Kidney (tissue), 14 donors: Measurements from ENCODE around the gene VAMP7. TPM values are rescaled to one million over a fixed set of nuclear protein-coding genes. Genes with fewer than 3 reads are reported as not detected.
A peak's percentile ranks its signal among the peaks of the same experiment; 100 is the strongest.

Experiments used
- DNase-seq, 5 donors: peaks; one replicate each; pipeline ENCODE4 v3.0.0-alpha.2; 2013 to 2020
- FAIRE-seq: peaks from 2 replicates; lab custom pipeline; 2012; peaks lifted over from hg19 to GRCh38; lab: Jason Lieb, UNC
- H3K27ac ChIP-seq, 2 donors: one replicate each; pipeline ENCODE4 v1.7.0; 2013; ENCODE audit warnings: low read depth in 2 of 2, low read length in 2 of 2, inconsistent platforms in 1 of 2
- H3K27me3 ChIP-seq: one replicate; pipeline ENCODE4 v1.7.1; 2013; ENCODE audit warnings: low read length, inconsistent platforms; ENCODE audit not compliant: control insufficient read depth, insufficient read depth
- H3K36me3 ChIP-seq, 3 donors: one replicate each; pipeline versions ENCODE4 v1.7.0 to v1.7.1; 2013; ENCODE audit warnings: low read length in 3 of 3, control low read depth in 1 of 3, inconsistent platforms in 1 of 3; ENCODE audit not compliant: insufficient read depth in 3 of 3, control insufficient read depth in 2 of 3
- H3K4me1 ChIP-seq, 3 donors: one replicate each; pipeline versions ENCODE4 v1.7.0 to v1.7.1; 2013; ENCODE audit warnings: low read length in 3 of 3, inconsistent platforms in 1 of 3, low read depth in 1 of 3; ENCODE audit not compliant: control insufficient read depth in 2 of 3, insufficient read depth in 2 of 3
- H3K4me3 ChIP-seq, 3 donors: one replicate each; pipeline versions ENCODE4 v1.7.0 to v1.8.1; 2013; ENCODE audit warnings: low read length in 3 of 3, control low read depth in 1 of 3, inconsistent platforms in 1 of 3
- H3K9ac ChIP-seq, 3 donors: one replicate each; pipeline versions ENCODE4 v1.7.0 to v1.7.1; 2013; ENCODE audit warnings: low read length in 3 of 3, control low read depth in 1 of 3, inconsistent platforms in 1 of 3
- H3K9me3 ChIP-seq, 3 donors: one replicate each; pipeline versions ENCODE4 v1.7.0 to v1.7.1; 2013; ENCODE audit warnings: low read length in 3 of 3, control low read depth in 1 of 3, inconsistent platforms in 1 of 3; ENCODE audit not compliant: control insufficient read depth in 2 of 3, insufficient read depth in 1 of 3
- CTCF ChIP-seq: IDR thresholded peaks from 3 replicates; pipeline ENCODE4 v1.5.1; 2012; ENCODE audit warnings: mild to moderate bottlenecking, moderate library complexity, borderline replicate concordance; ENCODE audit not compliant: insufficient read depth; ENCODE audit errors: extremely low read depth
- intact Hi-C: fragments of 100-400 bp; cut with DNase I; formaldehyde crosslinking; loops from one replicate; pipeline ENCODE4 v1.11.1; 2022
- polyA plus RNA-seq: library from polyadenylated mRNA; stranded (reverse); fragments of 350-450 nt; fragmentation: Illumina TruSeq; extraction: RNeasy Lipid Tissue Mini Kit (QIAGEN cat#74804); gene quantifications from one replicate; pipeline ENCODE4 v1.2.3, GENCODE V29; 2014; ENCODE audit warnings: low read depth, low replicate concordance; ENCODE audit not compliant: insufficient read depth
- total RNA-seq: library from RNA; stranded (reverse); fragmentation: NEBNext Ultra II Directional; extraction: Animal tissue kit (Norgen Biotek cat#: 25700); gene quantifications from one replicate; pipeline ENCODE4 v1.2.1, GENCODE V29; 2021
- donor health status: control.
- donor health status: control.
- donor health status: control.
- donor health status: control.
- donor health status: control.
- donor health status: DM: yes; HTN: yes; CAD: no.
- donor health status: Normal renal cell carcinoma (clear cell type).

The VAMP7 gene
- total and polyA plus RNA-seq, 2 donors from 2014 or later: 32.5 to 40.4 TPM

DNA sequence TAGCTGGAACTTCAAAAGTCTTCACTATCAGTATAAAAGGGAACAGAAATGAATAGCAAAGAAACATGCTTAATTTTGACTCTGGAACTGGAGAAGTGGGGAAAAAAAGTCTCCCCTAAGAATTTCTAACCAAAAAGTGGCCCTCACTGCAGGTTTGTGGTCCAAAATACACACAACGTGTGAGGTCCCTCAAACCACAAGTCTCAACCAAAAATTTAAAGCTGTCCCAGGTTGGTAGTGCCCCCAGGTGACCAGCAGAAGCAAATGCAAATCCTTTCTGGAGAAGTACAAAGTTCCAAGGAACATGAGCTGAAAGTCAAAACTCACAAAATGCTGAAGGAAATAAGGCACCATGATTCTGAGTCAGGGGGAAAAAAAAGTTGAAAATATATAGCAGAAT, 23.6 kb upstream of the VAMP7 start:
- intact Hi-C loops: no loop called here
- Histone ChIP-seq H3K27ac (no peak overlapping the region), H3K4me1 (no peaks in the 10 kb centered on the region), H3K9me3 (no peaks in the 10 kb centered on the region), H3K27me3 (no peaks in the 10 kb centered on the region), H3K36me3 (no peaks in the 10 kb centered on the region), H3K4me3 (no peak overlapping the region), H3K9ac (no peak overlapping the region)
- FAIRE-seq (no peak), DNase-seq (no peak)
- TF ChIP-seq CTCF: no peak

GRCh38 chrX:155864655-155865054, 16.5 kb upstream of the VAMP7 start:
- DNase-seq: peak in 1 of 5 donors; percentile 6
- Histone ChIP-seq H3K27me3 (no peaks in the 10 kb centered on the region), H3K4me3 (no peak overlapping the region), H3K9ac (no peak overlapping the region), H3K4me1 (no peaks in the 10 kb centered on the region), H3K27ac (no peak overlapping the region), H3K36me3 (no peaks in the 10 kb centered on the region), H3K9me3 (peaks cover 0 to 2% (median 0%) of the 10 kb centered on the region in 3 donors)
- no peak for TF ChIP-seq CTCF
- intact Hi-C loops: no loop called here
- FAIRE-seq: no peak

- TF ChIP-seq CTCF: no peak
- H3K27me3 ChIP-seq: no peaks in the 10 kb centered on the region
- H3K9me3 ChIP-seq: peaks cover 0 to 2% (median 0%) of the 10 kb centered on the region in 3 donors
- FAIRE-seq (no peak), DNase-seq (peak in 1 of 5 donors; percentile 53)
- no peak overlapping the region for H3K9ac ChIP-seq
- H3K4me1 ChIP-seq: no peaks in the 10 kb centered on the region
- no peaks in the 10 kb centered on the region for H3K36me3 ChIP-seq
- intact Hi-C loops: no loop called here
- H3K27ac ChIP-seq: no peak overlapping the region
- no peak overlapping the region for H3K4me3 ChIP-seq
These were observed 16.0 kb upstream of the VAMP7 start for GRCh38 chrX:155865193-155865592.

- FAIRE-seq (no peak), DNase-seq (no peak)
- no peak for TF ChIP-seq CTCF
- H3K4me3 ChIP-seq: no peak overlapping the region
- H3K4me1 ChIP-seq: no peaks in the 10 kb centered on the region
- peaks cover 0 to 2% (median 0%) of the 10 kb centered on the region in 3 donors for H3K9me3 ChIP-seq
- H3K27me3 ChIP-seq: no peaks in the 10 kb centered on the region
- intact Hi-C loops: no loop called here
- no peaks in the 10 kb centered on the region for H3K36me3 ChIP-seq
- H3K27ac ChIP-seq: no peak overlapping the region
- H3K9ac ChIP-seq: no peak overlapping the region
These were observed 13.3 kb upstream of the VAMP7 start for GRCh38 chrX:155867821-155868220.
